ENCODE data around the gene FBXL14.

Gene FBXL14

DNA sequence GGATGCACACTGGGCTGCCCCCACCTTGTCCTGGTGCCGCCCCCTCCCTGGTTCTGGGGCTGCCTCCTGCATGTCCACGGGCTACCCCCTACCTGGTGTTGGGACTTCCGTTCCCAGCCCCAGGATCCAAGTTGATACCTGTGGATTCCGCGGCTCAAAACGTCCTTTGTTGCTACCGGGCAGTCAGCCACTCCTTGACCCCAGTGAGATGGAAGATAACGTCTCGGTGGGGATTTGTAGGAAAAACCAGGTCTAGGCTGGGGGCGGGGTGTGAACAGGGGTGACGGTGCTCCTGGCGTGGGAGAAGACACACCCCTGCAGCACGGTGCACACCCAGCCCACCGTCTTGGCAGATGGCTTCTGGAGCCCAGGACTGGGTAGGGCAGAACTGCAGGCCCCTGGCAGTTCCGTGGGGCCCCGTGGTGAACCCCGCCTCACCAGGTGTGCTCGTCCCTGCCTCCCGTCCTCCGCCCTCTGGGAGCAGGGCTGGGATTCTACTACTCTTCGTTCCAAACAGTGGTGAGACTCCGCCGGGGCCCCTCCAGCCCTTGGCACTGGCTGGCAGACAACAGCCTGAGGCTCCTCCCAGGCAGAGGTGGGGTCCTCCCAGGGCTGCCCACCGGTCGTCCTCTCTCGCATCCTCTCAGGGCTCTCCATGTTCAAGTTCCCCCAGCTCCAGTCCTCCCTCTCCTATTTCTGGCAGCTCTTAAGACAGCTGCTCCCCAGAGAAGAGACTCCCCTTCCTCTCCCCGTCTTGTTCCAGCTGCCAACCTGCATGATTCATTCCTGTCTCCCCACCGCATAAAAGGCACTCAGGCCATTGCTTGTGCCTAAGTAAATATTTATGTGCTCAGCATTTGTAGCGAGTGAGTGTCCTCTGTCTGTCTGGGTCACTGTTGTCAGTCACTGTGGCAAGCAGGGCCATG is 75.5 kb downstream of the FBXL14 start:
- CTCF ChIA-PET = interaction anchor here (0.5 to 1.8 kb wide), 3 partner anchors 27 to 376 kb away, joined by 3 to 11 read pairs (median 4); no protein-coding TSS in a partner anchor
- no peak overlapping the region for H3K4me3 ChIP-seq (ENCODE audit: low read depth, low read length)
- TF ChIP-seq ZNF335 (tag by site-specific recombination; conservative IDR thresholded peaks at IDR 0.05) = peak; percentile 92
- no peak for TF ChIP-seq ZBTB8A (tag by site-specific recombination; IDR thresholded peaks at IDR 0.05)
- TF ChIP-seq WT1 (tag by site-specific recombination; IDR thresholded peaks at IDR 0.05) = peak; percentile 76
- peak; percentile 94 for TF ChIP-seq FEZF1 (tag by site-specific recombination; IDR thresholded peaks at IDR 0.05)
- TF ChIP-seq, protein P1, sequence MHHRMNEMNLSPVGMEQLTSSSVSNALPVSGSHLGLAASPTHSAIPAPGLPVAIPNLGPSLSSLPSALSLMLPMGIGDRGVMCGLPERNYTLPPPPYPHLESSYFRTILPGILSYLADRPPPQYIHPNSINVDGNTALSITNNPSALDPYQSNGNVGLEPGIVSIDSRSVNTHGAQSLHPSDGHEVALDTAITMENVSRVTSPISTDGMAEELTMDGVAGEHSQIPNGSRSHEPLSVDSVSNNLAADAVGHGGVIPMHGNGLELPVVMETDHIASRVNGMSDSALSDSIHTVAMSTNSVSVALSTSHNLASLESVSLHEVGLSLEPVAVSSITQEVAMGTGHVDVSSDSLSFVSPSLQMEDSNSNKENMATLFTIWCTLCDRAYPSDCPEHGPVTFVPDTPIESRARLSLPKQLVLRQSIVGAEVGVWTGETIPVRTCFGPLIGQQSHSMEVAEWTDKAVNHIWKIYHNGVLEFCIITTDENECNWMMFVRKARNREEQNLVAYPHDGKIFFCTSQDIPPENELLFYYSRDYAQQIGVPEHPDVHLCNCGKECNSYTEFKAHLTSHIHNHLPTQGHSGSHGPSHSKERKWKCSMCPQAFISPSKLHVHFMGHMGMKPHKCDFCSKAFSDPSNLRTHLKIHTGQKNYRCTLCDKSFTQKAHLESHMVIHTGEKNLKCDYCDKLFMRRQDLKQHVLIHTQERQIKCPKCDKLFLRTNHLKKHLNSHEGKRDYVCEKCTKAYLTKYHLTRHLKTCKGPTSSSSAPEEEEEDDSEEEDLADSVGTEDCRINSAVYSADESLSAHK (tag by site-specific recombination; IDR thresholded peaks at IDR 0.05) = 0 out of 2 replicates have a peak, but pooled peaks have one; percentile 28
- TF ChIP-seq, protein P2, sequence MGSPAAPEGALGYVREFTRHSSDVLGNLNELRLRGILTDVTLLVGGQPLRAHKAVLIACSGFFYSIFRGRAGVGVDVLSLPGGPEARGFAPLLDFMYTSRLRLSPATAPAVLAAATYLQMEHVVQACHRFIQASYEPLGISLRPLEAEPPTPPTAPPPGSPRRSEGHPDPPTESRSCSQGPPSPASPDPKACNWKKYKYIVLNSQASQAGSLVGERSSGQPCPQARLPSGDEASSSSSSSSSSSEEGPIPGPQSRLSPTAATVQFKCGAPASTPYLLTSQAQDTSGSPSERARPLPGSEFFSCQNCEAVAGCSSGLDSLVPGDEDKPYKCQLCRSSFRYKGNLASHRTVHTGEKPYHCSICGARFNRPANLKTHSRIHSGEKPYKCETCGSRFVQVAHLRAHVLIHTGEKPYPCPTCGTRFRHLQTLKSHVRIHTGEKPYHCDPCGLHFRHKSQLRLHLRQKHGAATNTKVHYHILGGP (tag by site-specific recombination; IDR thresholded peaks at IDR 0.05) = no peak
- TF ChIP-seq KLF1 (tag by site-specific recombination; IDR thresholded peaks at IDR 0.05) = 0 out of 2 replicates have a peak, but pooled peaks have one; percentile 22

GRCh38 chr12:1517734-1518525 is 76.5 kb downstream of the FBXL14 start:
- CTCF ChIA-PET = interaction anchor here (0.6 to 1.9 kb wide), 11 partner anchors 12 to 557 kb away, joined by 3 to 11 read pairs (median 3); no protein-coding TSS in a partner anchor
- Histone ChIP-seq H3K27ac (ENCODE audit: extremely low read depth, low read depth, low read length) (no peak overlapping the region), H3K36me3 (ENCODE audit: control insufficient read depth in 2 of 2, insufficient read depth in 1 of 2, low read length in 2 of 2) (no peaks in the 10 kb centered on the region), H3K4me1 (ENCODE audit: control insufficient read depth, insufficient read depth, low read length) (peaks cover 7% of the 10 kb centered on the region), H3K9me3 (ENCODE audit: control insufficient read depth, insufficient read depth, low read depth, low read length) (no peaks in the 10 kb centered on the region), H3K4me3 (ENCODE audit: low read depth, low read length) (no peak overlapping the region)
- POLR2A ChIA-PET = interaction anchor here (1.0 kb wide), 1 partner anchor 72 kb away, joined by 3 read pairs; no protein-coding TSS in a partner anchor
- TF ChIP-seq ZNF580 (tag by site-specific recombination; IDR thresholded peaks at IDR 0.05) (0 out of 2 replicates have a peak, but pooled peaks have one; percentile 11), ZNF394 (tag by site-specific recombination; IDR thresholded peaks at IDR 0.05; ENCODE audit: borderline replicate concordance) (no peak)

More for the DNA sequence above, 75.5 kb downstream of the FBXL14 start:
- Histone ChIP-seq H3K9me3 (ENCODE audit: control insufficient read depth, insufficient read depth, low read depth, low read length) (no peaks in the 10 kb centered on the region), H3K36me3 (ENCODE audit: control insufficient read depth in 2 of 2, insufficient read depth in 1 of 2, low read length in 2 of 2) (no peaks in the 10 kb centered on the region), H3K27ac (ENCODE audit: extremely low read depth, low read depth, low read length) (no peak overlapping the region), H3K4me1 (ENCODE audit: control insufficient read depth, insufficient read depth, low read length) (peaks cover 7% of the 10 kb centered on the region)
- POLR2A ChIA-PET = no interaction called here

DNA sequence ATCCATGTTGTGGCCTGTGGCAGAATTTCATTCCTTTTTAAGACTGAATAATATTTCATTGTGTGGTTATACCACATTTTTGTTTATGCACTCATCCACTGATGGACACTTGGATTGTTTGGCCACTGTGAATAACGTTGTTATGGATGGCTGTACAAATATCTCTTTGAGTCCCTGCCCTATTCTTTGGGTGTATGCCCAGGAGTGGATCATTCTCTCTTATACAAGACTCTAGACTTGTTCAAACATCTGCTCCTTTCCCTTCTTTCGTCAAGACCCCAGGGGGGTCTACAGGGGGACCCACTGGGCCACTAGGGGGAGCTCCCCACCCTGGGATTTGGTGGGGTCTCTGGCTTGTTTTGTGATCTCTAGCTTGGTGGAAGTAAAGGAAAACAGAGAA is 77.4 kb downstream of the FBXL14 start:
- no peaks in the 10 kb centered on the region for H3K9me3 ChIP-seq (ENCODE audit: control insufficient read depth, insufficient read depth, low read depth, low read length)
- TF ChIP-seq ZNF169 (tag by site-specific recombination; IDR thresholded peaks at IDR 0.05) (no peak), ZNF654 (tag by site-specific recombination; IDR thresholded peaks at IDR 0.05; ENCODE audit: low read depth) (peak; percentile 38)
- POLR2A ChIA-PET = interaction anchor here (1.0 kb wide), 1 partner anchor 73 kb away, joined by 3 read pairs; no protein-coding TSS in a partner anchor
- no peak overlapping the region for H3K27ac ChIP-seq (ENCODE audit: extremely low read depth, low read depth, low read length)
- no peak overlapping the region for H3K4me3 ChIP-seq (ENCODE audit: low read depth, low read length)
- no peaks in the 10 kb centered on the region for H3K36me3 ChIP-seq (ENCODE audit: control insufficient read depth in 2 of 2, insufficient read depth in 1 of 2, low read length in 2 of 2)
- peaks cover 7% of the 10 kb centered on the region for H3K4me1 ChIP-seq (ENCODE audit: control insufficient read depth, insufficient read depth, low read length)
- CTCF ChIA-PET = interaction anchor here (0.7 to 1.9 kb wide), 12 partner anchors 11 to 525 kb away, joined by 3 to 11 read pairs (median 4); no protein-coding TSS in a partner anchor
